ENCODE measurements around the gene MPRIP. TPM values are rescaled to one million over a fixed set of nuclear protein-coding genes. Genes with fewer than 3 reads are reported as not detected.
A peak's percentile ranks its signal among the peaks of the same experiment; 100 is the strongest.

The MPRIP gene
- total RNA-seq, 1 experiment from 2014 or later = 132 TPM

DNA sequence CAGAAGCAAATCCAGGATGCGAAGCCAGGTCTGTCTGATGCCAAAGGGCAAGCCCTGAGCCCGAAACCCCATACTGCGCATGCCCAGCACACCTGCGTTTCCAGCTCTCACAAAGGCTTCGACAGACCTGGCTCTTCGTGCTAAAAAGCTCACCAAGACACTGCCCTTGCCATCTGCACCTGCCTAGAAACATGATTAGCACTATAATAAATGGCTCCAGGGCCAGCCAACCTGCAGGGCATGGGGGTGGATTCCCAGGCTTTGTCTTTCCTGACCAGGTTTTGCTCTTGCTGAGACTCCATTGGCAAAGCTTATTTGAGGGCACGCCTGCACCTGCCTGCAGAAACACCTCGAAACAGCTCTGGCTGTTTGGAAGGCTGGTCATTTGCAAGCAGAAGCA lies 178.3 kb downstream of the MPRIP start:
- Histone ChIP-seq H4K8ac (replicated peaks; ENCODE audit: insufficient read length, low read depth, low read length) (no peak overlapping the region), H2BK15ac (ENCODE audit: low read depth, low read length) (no peak overlapping the region), H3K27me3 (ENCODE audit: insufficient read depth, low read length) (no peaks in the 10 kb centered on the region), H3K4me2 (ENCODE audit: insufficient read depth, insufficient read length, low read length) (no peak overlapping the region), H2BK5ac (ENCODE audit: insufficient read length, low read length) (no peak overlapping the region), H3K56ac (ENCODE audit: insufficient read length, low read depth, low read length) (no peak overlapping the region), H3K23me2 (ENCODE audit: insufficient read length, low read depth, low read length, poor library complexity, severe bottlenecking) (no peaks in the 10 kb centered on the region), H3K18ac (ENCODE audit: insufficient read length, low read depth, low read length) (no peak overlapping the region), H4K91ac (ENCODE audit: insufficient read length, low read depth, low read length) (no peak overlapping the region), H2AK5ac (ENCODE audit: insufficient read length, low read length) (no peak overlapping the region), H2AFZ (ENCODE audit: low read length) (no peak overlapping the region), H3K9ac (ENCODE audit: extremely low read depth, insufficient read length, low read length) (no peak overlapping the region), H3T11ph (ENCODE audit: low read length) (no peak overlapping the region), H4K20me1 (ENCODE audit: control insufficient read depth, insufficient read depth, insufficient read length) (no peaks in the 10 kb centered on the region), H3K79me2 (ENCODE audit: insufficient read depth, low read length) (no peaks in the 10 kb centered on the region), H3K4ac (ENCODE audit: low read depth, low read length) (no peak overlapping the region), H2BK120ac (ENCODE audit: low read depth, low read length, poor library complexity, severe bottlenecking) (no peak overlapping the region), H3K27ac (ENCODE audit: insufficient read length, low read depth, low read length) (no peak overlapping the region), H3K14ac (ENCODE audit: insufficient read depth, low read length) (no peak overlapping the region), H3K23ac (ENCODE audit: insufficient read length, low read depth, low read length) (no peak overlapping the region), H3K9me3 (ENCODE audit: control insufficient read depth, low read depth, low read length) (no peaks in the 10 kb centered on the region), H3K4me1 (ENCODE audit: insufficient read depth, low read length) (no peaks in the 10 kb centered on the region), H3K79me1 (ENCODE audit: insufficient read depth, low read depth, low read length, poor library complexity, severe bottlenecking) (no peaks in the 10 kb centered on the region), H4K5ac (ENCODE audit: insufficient read length, low read depth, low read length) (no peak overlapping the region), H2BK20ac (ENCODE audit: low read depth, low read length, poor library complexity, severe bottlenecking) (no peak overlapping the region), H2BK12ac (ENCODE audit: insufficient read length, low read depth, low read length) (no peak overlapping the region)
- no CpG with 5 or more reads among the region's 8 CpGs for WGBS (ENCODE audit: extremely low coverage, insufficient read length, low lambda C conversion rate)
- no peak for TF ChIP-seq CTCF (conservative IDR thresholded peaks at IDR 0.05)
- Mint-ChIP-seq H3K4me3 (no peak overlapping the region), H3K27me3 (ENCODE audit: low read depth) (no peaks in the 10 kb centered on the region), H3K36me3 (ENCODE audit: insufficient read depth in 1 of 3, low read depth in 3 of 3) (peaks cover 41 to 91% (median 78%) of the 10 kb centered on the region in 3 experiments), H3K9me3 (no peaks in the 10 kb centered on the region), H3K4me1 (peaks cover 0 to 6% of the 10 kb centered on the region in 2 experiments; a peak in 2 of 4 replicates), H3K27ac (peak overlapping the region in 1 of 3 experiments; percentile 81; a peak in 3 of 7 replicates)
- DNase-seq = no peak

All from H9 (cell line).